Endometrium (tissue), 2 donors: Measurements from ENCODE around the gene NSFL1C.
"Not testable (repeated sequence)": the region's sequence is repeated elsewhere in the genome, so short reads cannot be mapped to it uniquely, and the experiment has no call there.

Experiments
- FAIRE-seq: peaks from 2 replicates; lab custom pipeline; 2012; peaks lifted over from hg19 to GRCh38; lab: Jason Lieb, UNC
- donor health status: control.
- donor health status: control.

Gene NSFL1C

GRCh38 chr20:1423625-1424106 is 43.0 kb downstream of the NSFL1C start:
- FAIRE-seq, result no peak

DNA sequence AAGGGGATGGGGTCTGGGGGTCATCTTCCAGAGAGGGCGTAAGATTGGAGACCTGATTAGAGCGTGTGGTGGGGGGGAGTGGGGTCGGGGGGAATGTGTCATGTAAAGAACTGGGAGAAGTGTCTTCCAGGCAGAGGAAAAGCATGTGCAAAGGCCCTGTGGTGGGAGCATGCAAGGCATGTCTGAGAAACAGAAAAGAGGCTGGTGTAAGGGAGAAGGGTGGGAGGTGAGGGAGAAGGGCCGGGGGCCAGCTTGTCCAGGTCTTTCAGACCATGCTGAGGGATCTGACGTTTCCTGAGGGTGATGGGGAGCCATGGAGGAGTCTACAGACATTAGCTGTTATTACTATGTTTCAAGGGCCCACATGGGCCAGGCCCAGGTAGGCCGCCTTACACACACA is 43.4 kb downstream of the NSFL1C start:
- FAIRE-seq, result no peak

DNA sequence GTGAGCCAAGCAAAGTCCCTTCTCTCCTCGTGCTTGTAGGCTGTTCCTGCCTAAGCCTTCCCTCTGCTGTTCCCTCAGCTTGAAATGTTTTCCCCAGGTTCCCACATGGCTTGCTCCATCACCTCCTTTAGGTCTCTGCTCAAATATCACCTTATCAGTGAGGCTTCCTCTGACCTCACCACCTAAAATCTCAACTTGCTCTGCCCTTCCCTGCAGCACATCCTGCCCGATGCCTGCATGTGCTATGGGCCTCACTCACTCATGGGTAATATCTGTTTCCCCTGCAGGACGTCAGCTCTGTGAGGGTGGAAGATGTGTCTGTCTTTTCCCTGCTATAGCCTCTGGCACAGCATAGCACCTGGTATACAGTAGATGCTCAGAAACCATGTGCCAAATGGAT is 43.9 kb downstream of the NSFL1C start:
- FAIRE-seq, result no peak

DNA sequence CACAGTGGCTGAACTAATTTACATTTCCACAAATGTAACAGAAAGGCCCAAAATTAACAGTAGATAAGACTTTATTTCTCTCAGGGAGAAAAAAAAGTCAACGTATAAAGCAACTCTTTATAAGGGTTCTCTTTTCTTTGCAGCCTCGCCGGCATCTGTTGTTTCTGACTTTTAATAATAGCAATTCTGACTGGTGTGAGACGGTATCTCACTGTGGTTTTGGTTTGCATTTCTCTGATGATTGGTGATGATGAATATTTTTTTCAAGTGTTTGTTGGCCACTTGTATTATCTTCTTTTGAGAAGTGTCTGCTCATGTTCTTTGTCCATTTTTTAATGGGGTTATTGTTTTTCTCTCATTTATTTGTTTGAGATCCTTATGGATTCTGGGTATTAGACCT is 46.6 kb downstream of the NSFL1C start:
- no peak for FAIRE-seq

GRCh38 chr20:1418350-1418749 is 48.3 kb downstream of the NSFL1C start:
- FAIRE-seq, result no peak

GRCh38 chr20:1417790-1418189 is 48.9 kb downstream of the NSFL1C start:
- FAIRE-seq, result no peak

GRCh38 chr20:1417273-1417672 is 49.4 kb downstream of the NSFL1C start:
- FAIRE-seq, result no peak

- no peak for FAIRE-seq
Observed at GRCh38 chr20:1415667-1416468, 50.8 kb downstream of the NSFL1C start.

DNA sequence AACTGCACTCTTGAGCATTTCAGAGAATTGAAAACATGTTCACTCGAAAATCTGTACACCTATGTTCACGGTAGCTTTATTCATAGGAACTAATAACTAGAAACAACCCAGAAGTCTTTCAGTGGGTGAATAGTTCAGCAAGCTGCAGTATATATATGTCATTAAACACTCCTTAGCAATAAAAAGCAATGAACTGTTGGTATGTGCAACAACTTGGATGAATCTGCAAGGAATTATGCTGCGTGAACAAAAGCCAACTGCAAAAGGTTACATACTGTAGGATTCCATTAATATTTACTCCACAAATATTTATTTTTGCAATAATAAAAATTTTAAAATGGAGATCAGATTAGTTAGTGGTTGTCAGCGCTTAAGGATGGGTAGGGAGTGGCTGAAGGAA is 51.7 kb downstream of the NSFL1C start:
- no peak for FAIRE-seq

- no peak for FAIRE-seq
Observed at GRCh38 chr20:1405801-1406200, 60.8 kb downstream of the NSFL1C start.

DNA sequence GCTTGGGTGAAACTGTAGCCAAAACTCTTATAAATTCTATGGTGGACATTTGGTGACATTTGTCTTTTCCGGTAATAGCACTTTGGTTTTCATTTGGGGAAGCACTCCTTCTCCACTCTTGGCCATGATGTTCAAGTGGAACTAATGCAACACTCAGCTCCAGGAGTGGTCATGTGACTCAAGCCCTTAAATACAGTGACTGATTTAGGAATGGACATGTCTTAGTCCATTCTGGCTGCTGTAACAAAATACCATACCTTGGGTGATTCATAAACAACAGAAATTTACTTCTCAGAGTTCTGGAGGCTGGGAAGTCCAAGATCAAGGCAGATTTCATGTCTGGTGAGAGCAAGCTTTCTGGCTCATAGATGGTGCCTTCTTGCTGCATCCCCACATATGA is 63.0 kb downstream of the NSFL1C start:
- FAIRE-seq, result no peak

- FAIRE-seq, result no peak
Observed at GRCh38 chr20:1402149-1402548, 64.5 kb downstream of the NSFL1C start.

GRCh38 chr20:1401451-1401907 is 65.2 kb downstream of the NSFL1C start:
- FAIRE-seq, result no peak

GRCh38 chr20:1399678-1400366 is 66.8 kb downstream of the NSFL1C start:
- FAIRE-seq, result peak; percentile 50

DNA sequence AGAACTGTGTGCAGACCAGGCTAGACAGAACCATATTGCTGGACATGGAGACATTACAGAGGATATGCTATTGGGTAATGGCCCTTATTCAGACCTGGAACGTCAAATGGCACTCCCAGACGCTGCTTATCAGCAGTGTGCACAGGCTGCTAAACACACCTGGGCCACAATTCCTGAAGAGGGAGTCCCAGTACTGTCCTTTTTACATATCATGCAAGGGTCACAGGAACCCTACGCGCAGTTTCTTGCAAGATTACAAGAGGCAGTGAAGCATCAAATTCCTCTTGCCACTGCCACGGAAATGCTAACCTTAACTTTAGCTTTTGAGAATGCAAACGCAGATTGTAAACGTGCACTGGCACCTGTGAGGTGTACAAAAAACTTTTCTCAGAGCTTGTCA is 68.5 kb downstream of the NSFL1C start:
- FAIRE-seq, result not testable (repeated sequence)

- no peak for FAIRE-seq
Observed at GRCh38 chr20:1397710-1398109, 68.9 kb downstream of the NSFL1C start.

DNA sequence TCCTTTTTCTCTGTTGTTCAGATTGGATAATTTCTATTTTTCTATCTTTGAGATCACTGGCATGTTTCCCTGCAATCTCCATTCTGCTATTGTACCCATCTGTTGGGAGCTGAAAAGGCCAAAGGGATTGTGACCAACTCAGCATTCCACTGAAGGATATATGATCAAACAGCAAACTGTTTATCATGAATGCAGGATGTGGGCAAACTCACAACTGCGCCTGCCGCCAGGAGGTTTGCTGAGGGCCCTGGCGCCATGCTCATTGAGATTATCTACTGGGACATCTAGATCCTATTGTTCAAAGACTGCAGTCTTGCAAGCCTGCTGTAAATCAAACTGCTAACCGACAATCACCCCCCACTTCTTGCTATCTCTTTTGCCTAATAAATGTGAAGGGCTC is 69.9 kb downstream of the NSFL1C start:
- FAIRE-seq, result no peak

- FAIRE-seq, result no peak
Observed at GRCh38 chr20:1396264-1396663, 70.4 kb downstream of the NSFL1C start.

GRCh38 chr20:1394686-1395085 is 72.0 kb downstream of the NSFL1C start:
- FAIRE-seq, result no peak

DNA sequence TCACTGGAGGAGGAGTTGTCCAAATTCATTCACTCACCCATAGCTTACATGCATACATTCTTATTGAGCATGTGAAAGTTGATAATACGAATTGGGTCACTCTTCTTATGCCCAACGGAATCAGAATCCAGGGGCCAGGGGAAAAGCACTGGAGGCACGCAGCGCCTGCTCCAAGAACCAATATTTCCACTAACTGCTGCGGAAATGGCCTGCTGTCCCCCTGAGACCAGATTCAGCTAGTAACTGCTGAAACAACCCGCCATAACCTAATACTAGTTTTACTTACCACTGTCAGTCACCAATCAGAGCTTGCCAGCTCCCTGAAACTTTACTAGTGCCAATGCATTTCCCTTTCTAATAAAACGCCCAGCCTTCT is 73.2 kb downstream of the NSFL1C start:
- FAIRE-seq, result no peak

GRCh38 chr20:1392693-1393506 is 73.7 kb downstream of the NSFL1C start, which contains the start of gene FKBP1A:
FKBP1A (minus strand) TSS chr20:1393054; CDS start chr20:1392998, 56 bp downstream.
- no peak for FAIRE-seq

GRCh38 chr20:1392443-1392692 is 74.3 kb downstream of the NSFL1C start:
- no peak for FAIRE-seq
